ENCODE results near the gene SLC35A3. TPM values are rescaled to one million over a fixed set of nuclear protein-coding genes. Genes with fewer than 3 reads are reported as not detected.
A peak's percentile ranks its signal among the peaks of the same experiment; 100 is the strongest.

The SLC35A3 gene
- total RNA-seq, 1 donor from 2014 or later = 38.9 TPM

DNA sequence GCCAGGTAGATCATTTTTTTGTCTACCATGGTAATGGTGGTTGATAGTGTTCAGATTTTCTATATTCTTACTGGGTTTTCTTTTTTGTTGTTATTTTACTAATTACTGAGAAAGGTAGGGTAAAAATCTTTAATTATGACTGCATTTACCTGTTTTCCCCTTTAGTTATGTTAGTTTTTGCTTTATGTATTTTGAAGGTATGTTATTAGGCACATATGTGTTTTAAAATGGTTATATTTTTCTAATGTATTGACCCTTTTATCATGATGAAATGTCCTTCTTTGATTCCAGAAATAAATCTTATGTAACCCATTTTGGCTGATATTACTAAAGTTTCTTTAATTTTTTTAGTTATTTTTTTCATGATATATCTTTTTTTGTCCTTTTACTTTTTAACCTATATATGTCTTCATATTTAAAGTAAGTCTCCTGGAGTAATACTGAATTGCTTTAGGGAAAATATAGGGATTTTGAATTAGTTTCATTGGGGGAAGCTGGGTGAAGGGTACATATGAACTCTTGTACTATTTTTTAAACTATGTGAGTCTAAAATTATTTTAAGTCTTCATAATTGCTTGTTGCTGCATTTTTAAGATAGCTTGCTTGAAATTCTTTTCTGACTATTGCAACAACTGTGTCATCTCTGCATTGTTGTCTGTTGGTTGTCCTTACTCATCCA, 22.4 kb downstream of the SLC35A3 start:
- no peak overlapping the region for H3K4me3 ChIP-seq
- Mint-ChIP-seq H3K4me1 (no peaks in the 10 kb centered on the region), H3K27ac (no peak overlapping the region)

GRCh38 chr1:99992760-99993467, 23.1 kb downstream of the SLC35A3 start:
- Mint-ChIP-seq H3K27ac (no peak overlapping the region), H3K36me3 (peaks cover 22% of the 10 kb centered on the region), H3K27me3 (ENCODE audit: insufficient read depth, low read depth) (no peaks in the 10 kb centered on the region), H3K4me1 (no peaks in the 10 kb centered on the region), H3K4me3 (no peak overlapping the region), H3K9me3 (peaks cover 18% of the 10 kb centered on the region)
- no peaks in the 10 kb centered on the region for H3F3A ChIP-seq (ENCODE audit: low read depth)
- peaks cover 3% of the 10 kb centered on the region for H3K36me3 ChIP-seq
- no peak overlapping the region for H3K4me3 ChIP-seq
- H4K20me1 ChIP-seq (ENCODE audit: low read depth) = no peaks in the 10 kb centered on the region
- TF ChIP-seq EZH2 (IDR thresholded peaks at IDR 0.05) = no peak
- TF ChIP-seq EZH2phosphoT487 (IDR thresholded peaks at IDR 0.05) = no peak
- TF ChIP-seq, protein P1, sequence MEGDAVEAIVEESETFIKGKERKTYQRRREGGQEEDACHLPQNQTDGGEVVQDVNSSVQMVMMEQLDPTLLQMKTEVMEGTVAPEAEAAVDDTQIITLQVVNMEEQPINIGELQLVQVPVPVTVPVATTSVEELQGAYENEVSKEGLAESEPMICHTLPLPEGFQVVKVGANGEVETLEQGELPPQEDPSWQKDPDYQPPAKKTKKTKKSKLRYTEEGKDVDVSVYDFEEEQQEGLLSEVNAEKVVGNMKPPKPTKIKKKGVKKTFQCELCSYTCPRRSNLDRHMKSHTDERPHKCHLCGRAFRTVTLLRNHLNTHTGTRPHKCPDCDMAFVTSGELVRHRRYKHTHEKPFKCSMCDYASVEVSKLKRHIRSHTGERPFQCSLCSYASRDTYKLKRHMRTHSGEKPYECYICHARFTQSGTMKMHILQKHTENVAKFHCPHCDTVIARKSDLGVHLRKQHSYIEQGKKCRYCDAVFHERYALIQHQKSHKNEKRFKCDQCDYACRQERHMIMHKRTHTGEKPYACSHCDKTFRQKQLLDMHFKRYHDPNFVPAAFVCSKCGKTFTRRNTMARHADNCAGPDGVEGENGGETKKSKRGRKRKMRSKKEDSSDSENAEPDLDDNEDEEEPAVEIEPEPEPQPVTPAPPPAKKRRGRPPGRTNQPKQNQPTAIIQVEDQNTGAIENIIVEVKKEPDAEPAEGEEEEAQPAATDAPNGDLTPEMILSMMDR (IDR thresholded peaks at IDR 0.05) = no peak
- no peak for DNase-seq (ENCODE audit: low spot score)
- H3K4me2 ChIP-seq = no peak overlapping the region
- no peak overlapping the region for H3K9ac ChIP-seq
- peaks cover 5% of the 10 kb centered on the region for H3K9me3 ChIP-seq (ENCODE audit: low read depth)
- H3K4me1 ChIP-seq = no peaks in the 10 kb centered on the region
- H3K27ac ChIP-seq = peak overlapping the region; percentile 39
- no peak overlapping the region for H2AFZ ChIP-seq (replicated peaks)
- H3K27me3 ChIP-seq = no peaks in the 10 kb centered on the region
- H3K79me2 ChIP-seq (ENCODE audit: low read depth) = peaks cover 30% of the 10 kb centered on the region

More for the DNA sequence above, 22.4 kb downstream of the SLC35A3 start:
- no peaks in the 10 kb centered on the region for H3K27me3 Mint-ChIP-seq (ENCODE audit: insufficient read depth, low read depth)
- Histone ChIP-seq H3K27ac (no peak overlapping the region), H3K79me2 (ENCODE audit: low read depth) (peaks cover 35% of the 10 kb centered on the region), H2AFZ (replicated peaks) (no peak overlapping the region), H3K4me2 (no peak overlapping the region), H3K36me3 (peaks cover 3% of the 10 kb centered on the region), H3K4me1 (no peaks in the 10 kb centered on the region), H4K20me1 (ENCODE audit: low read depth) (no peaks in the 10 kb centered on the region), H3K9ac (no peak overlapping the region), H3F3A (ENCODE audit: low read depth) (no peaks in the 10 kb centered on the region), H3K27me3 (no peaks in the 10 kb centered on the region), H3K9me3 (ENCODE audit: low read depth) (peaks cover 5% of the 10 kb centered on the region)
- no peak overlapping the region for H3K4me3 Mint-ChIP-seq
- H3K9me3 Mint-ChIP-seq = peaks cover 18% of the 10 kb centered on the region
- no peak for DNase-seq (ENCODE audit: low spot score)
- peaks cover 22% of the 10 kb centered on the region for H3K36me3 Mint-ChIP-seq
- TF ChIP-seq, protein P1 (IDR thresholded peaks at IDR 0.05) = no peak
- TF ChIP-seq EZH2phosphoT487 (IDR thresholded peaks at IDR 0.05) (no peak), EZH2 (IDR thresholded peaks at IDR 0.05) (no peak)

DNA sequence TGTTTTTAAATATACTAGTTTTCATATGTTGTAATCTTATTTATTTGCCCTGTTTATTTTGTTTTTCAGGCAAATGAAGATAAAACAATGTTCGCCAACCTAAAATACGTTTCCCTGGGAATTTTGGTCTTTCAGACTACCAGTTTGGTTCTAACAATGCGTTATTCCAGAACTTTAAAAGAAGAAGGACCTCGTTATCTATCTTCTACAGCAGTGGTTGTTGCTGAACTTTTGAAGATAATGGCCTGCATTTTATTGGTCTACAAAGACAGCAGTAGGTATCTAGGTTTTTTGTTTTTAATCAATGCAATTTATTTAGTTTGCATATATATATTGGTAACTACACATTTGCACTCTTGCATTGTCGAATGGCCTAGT, 23.7 kb downstream of the SLC35A3 start:
- H4K20me1 ChIP-seq (ENCODE audit: low read depth) = no peaks in the 10 kb centered on the region
- peaks cover 3% of the 10 kb centered on the region for H3K36me3 ChIP-seq
- peaks cover 22% of the 10 kb centered on the region for H3K36me3 Mint-ChIP-seq
- DNase-seq (ENCODE audit: low spot score) = no peak
- H3K9me3 ChIP-seq (ENCODE audit: low read depth) = peaks cover 5% of the 10 kb centered on the region
- no peak overlapping the region for H2AFZ ChIP-seq (replicated peaks)
- no peak overlapping the region for H3K27ac Mint-ChIP-seq
- no peaks in the 10 kb centered on the region for H3K27me3 ChIP-seq
- peak overlapping the region; percentile 39 for H3K27ac ChIP-seq
- H3K4me1 ChIP-seq = no peaks in the 10 kb centered on the region
- no peaks in the 10 kb centered on the region for H3F3A ChIP-seq (ENCODE audit: low read depth)
- H3K79me2 ChIP-seq (ENCODE audit: low read depth) = peaks cover 27% of the 10 kb centered on the region
- H3K9ac ChIP-seq = no peak overlapping the region
- H3K27me3 Mint-ChIP-seq (ENCODE audit: insufficient read depth, low read depth) = no peaks in the 10 kb centered on the region
- no peak overlapping the region for H3K4me3 Mint-ChIP-seq
- peaks cover 18% of the 10 kb centered on the region for H3K9me3 Mint-ChIP-seq
- no peaks in the 10 kb centered on the region for H3K4me1 Mint-ChIP-seq
- no peak overlapping the region for H3K4me3 ChIP-seq
- TF ChIP-seq EZH2 (IDR thresholded peaks at IDR 0.05) (no peak), EZH2phosphoT487 (IDR thresholded peaks at IDR 0.05) (no peak)
- TF ChIP-seq, protein P1 (IDR thresholded peaks at IDR 0.05) = no peak
- no peak overlapping the region for H3K4me2 ChIP-seq

Data from neural progenitor cell (in vitro differentiated cells).